Naive thymus-derived CD4-positive, alpha-beta T cell (primary cell): ENCODE data around the gene NYAP2. TPM values are rescaled to one million over a fixed set of nuclear protein-coding genes. Genes with fewer than 3 reads are reported as not detected.

Experiments used
- ATAC-seq: fragments of 150-1000 bp; cut with Tn5 transposase; 2 replicates; pipeline ENCODE4 v1.10.0; 2021; ENCODE audit warnings: mild to moderate bottlenecking, moderate library complexity
- CTCF ChIA-PET: fragments of 350-600 bp; sonication (Branson Sonifier 250); formaldehyde crosslinking; loops from one replicate; lab custom pipeline; 2021; ENCODE audit warnings: antibody characterized with exemption; lab: Charles Lee
- POLR2A ChIA-PET: fragments of 350-600 bp; sonication (Branson Sonifier 250); formaldehyde crosslinking; loops from one replicate; lab custom pipeline; 2021; ENCODE audit warnings: antibody characterized with exemption, inconsistent platforms; lab: Charles Lee
- DNase-seq, 9 donors: peaks; one replicate each; pipeline versions ENCODE4 v3.0.0 to v3.0.0-alpha.2; 2020 to 2022; ENCODE audit warnings: mixed read lengths in 1 of 9
- H3K27ac ChIP-seq: one replicate; pipeline ENCODE4 v1.7.0; 2013; ENCODE audit warnings: mild to moderate bottlenecking, low read depth, low read length, moderate library complexity
- H3K27me3 ChIP-seq, 2 donors: one replicate each; pipeline ENCODE4 v1.7.0; 2013; ENCODE audit warnings: low read length in 2 of 2, mild to moderate bottlenecking in 2 of 2, moderate library complexity in 2 of 2; ENCODE audit not compliant: control insufficient read depth in 2 of 2, insufficient read depth in 2 of 2
- H3K36me3 ChIP-seq, 3 experiments: 1 replicate in 2 of 3; 2 replicates in 1 of 3; pipeline ENCODE4 v1.7.0; 2013; ENCODE audit warnings: low read length in 3 of 3, mild to moderate bottlenecking in 3 of 3, moderate library complexity in 1 of 3; ENCODE audit not compliant: insufficient read depth in 3 of 3, control insufficient read depth in 2 of 3
- H3K4me1 ChIP-seq, 2 donors: one replicate each; pipeline ENCODE4 v1.7.0; 2013; ENCODE audit warnings: low read length in 2 of 2, mild to moderate bottlenecking in 2 of 2, moderate library complexity in 1 of 2; ENCODE audit not compliant: control insufficient read depth in 2 of 2, insufficient read depth in 2 of 2
- H3K4me3 ChIP-seq: 2 replicates; pipeline ENCODE4 v1.7.0; 2013; ENCODE audit warnings: mild to moderate bottlenecking, low read length
- H3K9me3 ChIP-seq, 3 experiments: 1 replicate in 2 of 3; 2 replicates in 1 of 3; pipeline ENCODE4 v1.7.0; 2013; ENCODE audit warnings: low read length in 3 of 3; ENCODE audit not compliant: control insufficient read depth in 2 of 3
- H3K27ac Mint-ChIP-seq, 9 donors: one replicate each; pipeline ENCODE4 v1.8.0; 2020 to 2022; ENCODE audit warnings: mixed read lengths in 9 of 9, mild to moderate bottlenecking in 8 of 9, moderate library complexity in 5 of 9, inconsistent platforms in 2 of 9
- H3K27me3 Mint-ChIP-seq, 5 donors: one replicate each; pipeline ENCODE4 v1.8.0; 2021 to 2022; ENCODE audit warnings: mixed read lengths in 5 of 5, mild to moderate bottlenecking in 1 of 5
- H3K36me3 Mint-ChIP-seq, 5 donors: one replicate each; pipeline ENCODE4 v1.8.0; 2020 to 2022; ENCODE audit warnings: mixed read lengths in 5 of 5, mild to moderate bottlenecking in 3 of 5, inconsistent platforms in 1 of 5
- H3K4me1 Mint-ChIP-seq, 7 donors: one replicate each; pipeline ENCODE4 v1.8.0; 2020 to 2022; ENCODE audit warnings: mixed read lengths in 7 of 7, mild to moderate bottlenecking in 3 of 7, inconsistent platforms in 1 of 7
- H3K4me3 Mint-ChIP-seq, 10 donors: one replicate each; pipeline ENCODE4 v1.8.0; 2020 to 2022; ENCODE audit warnings: mild to moderate bottlenecking in 10 of 10, mixed read lengths in 10 of 10, moderate library complexity in 6 of 10, inconsistent platforms in 2 of 10
- H3K9me3 Mint-ChIP-seq, 11 donors: one replicate each; pipeline ENCODE4 v1.8.0; 2020 to 2022; ENCODE audit warnings: mixed read lengths in 11 of 11, mild to moderate bottlenecking in 4 of 11, inconsistent platforms in 1 of 11, moderate library complexity in 1 of 11
- intact Hi-C, 2 donors: fragments of 100-400 bp; cut with micrococcal nuclease; formaldehyde crosslinking; loops; one replicate each; pipeline ENCODE4 v1.15.1; 2023
- polyA plus RNA-seq, 2 donors: library from polyadenylated mRNA; unstranded; fragments of 300-500 nt; fragmentation: Illumina TruSeq; gene quantifications; one replicate each; pipeline ENCODE4 v1.2.3, GENCODE V29; 2021
- total RNA-seq, 6 experiments: library from RNA in 5 of 6; stranded (reverse) in 5 of 6; gene quantifications; 1 replicate in 5 of 6; 2 replicates in 1 of 6; pipeline ENCODE4 v1.2.3 and lab custom pipeline; 2021 to 2026

The NYAP2 gene
- total and polyA plus RNA-seq, 7 experiments from 2014 or later = 0.17 TPM; not detected in 6

DNA sequence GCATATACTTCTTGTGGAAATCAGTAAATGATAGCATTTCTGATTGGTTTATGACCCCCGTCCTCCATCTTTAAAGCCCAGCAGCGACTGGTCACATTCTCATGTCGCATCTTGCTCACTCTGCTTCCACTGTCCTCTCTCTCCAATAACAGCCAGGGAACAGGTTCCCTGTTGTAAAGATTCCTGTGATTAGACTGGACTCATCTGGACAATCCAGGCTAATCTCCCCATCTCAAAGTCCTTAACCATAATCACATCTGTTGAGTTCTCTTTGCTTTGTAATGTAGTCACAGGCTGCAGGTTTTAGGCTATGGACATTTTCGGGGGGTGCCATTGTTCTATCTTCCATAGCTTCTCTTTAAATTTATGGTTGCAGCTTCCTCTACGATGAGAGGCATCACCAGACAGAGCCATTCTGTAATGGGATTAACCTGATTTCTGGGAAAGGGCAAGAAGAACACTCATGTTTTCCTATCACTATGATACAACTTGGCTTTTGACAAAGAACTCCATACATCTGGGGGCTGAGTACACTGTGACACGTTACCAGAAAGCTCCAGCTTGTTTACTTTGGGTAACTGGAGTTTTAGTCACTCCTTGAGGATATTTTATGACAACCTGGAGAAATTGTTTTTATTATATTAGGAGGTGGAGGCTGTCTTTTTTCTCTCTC lies 159.0 kb downstream of the NYAP2 start:
- Histone ChIP-seq H3K4me1 (no peaks in the 10 kb centered on the region), H3K36me3 (no peaks in the 10 kb centered on the region), H3K4me3 (no peak overlapping the region), H3K27ac (no peak overlapping the region), H3K9me3 (no peaks in the 10 kb centered on the region), H3K27me3 (no peaks in the 10 kb centered on the region)
- ChIA-PET CTCF (no interaction called here), POLR2A (no interaction called here)
- no peak overlapping the region for H3K4me3 Mint-ChIP-seq
- DNase-seq (no peak), ATAC-seq (no peak)
- intact Hi-C loops = no loop called here
- no peaks in the 10 kb centered on the region for H3K9me3 Mint-ChIP-seq
- no peaks in the 10 kb centered on the region for H3K4me1 Mint-ChIP-seq
- H3K36me3 Mint-ChIP-seq = no peaks in the 10 kb centered on the region
- H3K27ac Mint-ChIP-seq = no peak overlapping the region
- H3K27me3 Mint-ChIP-seq = peaks cover 7 to 46% (median 29%) of the 10 kb centered on the region in 5 donors

- Histone ChIP-seq H3K27ac (no peak overlapping the region), H3K36me3 (no peaks in the 10 kb centered on the region), H3K9me3 (no peaks in the 10 kb centered on the region), H3K4me1 (no peaks in the 10 kb centered on the region), H3K4me3 (no peak overlapping the region), H3K27me3 (no peaks in the 10 kb centered on the region)
- ATAC-seq = no peak
- H3K27me3 Mint-ChIP-seq = peaks cover 7 to 49% (median 31%) of the 10 kb centered on the region in 5 donors
- CTCF ChIA-PET = no interaction called here
- no peaks in the 10 kb centered on the region for H3K36me3 Mint-ChIP-seq
- no peaks in the 10 kb centered on the region for H3K9me3 Mint-ChIP-seq
- intact Hi-C loops = no loop called here
- POLR2A ChIA-PET = no interaction called here
- H3K4me3 Mint-ChIP-seq = no peak overlapping the region
- no peaks in the 10 kb centered on the region for H3K4me1 Mint-ChIP-seq
- no peak for DNase-seq
- H3K27ac Mint-ChIP-seq = no peak overlapping the region
These were observed 159.5 kb downstream of the NYAP2 start for GRCh38 chr2:225559072-225559415.

DNA sequence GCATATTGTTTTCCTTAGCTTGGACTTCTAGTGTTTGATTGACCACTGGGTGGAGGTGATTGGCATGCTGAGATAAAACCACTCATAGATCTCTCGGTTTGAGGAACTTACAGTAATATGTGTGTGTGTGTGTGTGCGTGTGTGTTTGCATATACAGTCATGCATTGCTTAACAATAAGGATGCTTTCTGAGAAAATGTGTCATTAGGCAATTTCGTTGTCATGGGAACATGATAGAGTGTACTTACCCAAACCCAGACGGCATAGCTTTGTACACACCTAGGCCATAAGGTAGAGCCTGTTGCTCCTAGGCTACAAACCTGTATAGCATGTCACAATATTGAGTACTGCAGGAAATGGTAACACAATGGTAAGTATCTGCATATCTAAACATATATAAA lies 167.3 kb downstream of the NYAP2 start:
- Mint-ChIP-seq H3K27me3 (peaks cover 9 to 38% (median 28%) of the 10 kb centered on the region in 5 donors), H3K9me3 (peaks cover 0 to 3% (median 2%) of the 10 kb centered on the region in 11 donors), H3K27ac (no peak overlapping the region), H3K36me3 (peaks cover 0 to 2% (median 0%) of the 10 kb centered on the region in 5 donors), H3K4me1 (no peaks in the 10 kb centered on the region), H3K4me3 (no peak overlapping the region)
- Histone ChIP-seq H3K27ac (no peak overlapping the region), H3K36me3 (no peaks in the 10 kb centered on the region), H3K4me1 (no peaks in the 10 kb centered on the region), H3K4me3 (no peak overlapping the region), H3K27me3 (no peaks in the 10 kb centered on the region), H3K9me3 (no peaks in the 10 kb centered on the region)
- POLR2A ChIA-PET = no interaction called here
- ATAC-seq (no peak), DNase-seq (no peak)
- intact Hi-C loops = no loop called here
- CTCF ChIA-PET = no interaction called here

- no peak overlapping the region for H3K4me3 ChIP-seq
- ATAC-seq (no peak), DNase-seq (no peak)
- peaks cover 0 to 8% (median 5%) of the 10 kb centered on the region in 11 donors for H3K9me3 Mint-ChIP-seq
- H3K27ac Mint-ChIP-seq = no peak overlapping the region
- no peaks in the 10 kb centered on the region for H3K4me1 Mint-ChIP-seq
- H3K27ac ChIP-seq = no peak overlapping the region
- ChIA-PET POLR2A (no interaction called here), CTCF (no interaction called here)
- no peaks in the 10 kb centered on the region for H3K36me3 ChIP-seq
- H3K4me1 ChIP-seq = no peaks in the 10 kb centered on the region
- intact Hi-C loops = no loop called here
- H3K27me3 ChIP-seq = no peaks in the 10 kb centered on the region
- H3K27me3 Mint-ChIP-seq = peaks cover 6 to 40% (median 28%) of the 10 kb centered on the region in 5 donors
- no peak overlapping the region for H3K4me3 Mint-ChIP-seq
- H3K36me3 Mint-ChIP-seq = peaks cover 0 to 4% (median 0%) of the 10 kb centered on the region in 5 donors
- no peaks in the 10 kb centered on the region for H3K9me3 ChIP-seq
These were observed 170.5 kb downstream of the NYAP2 start for GRCh38 chr2:225569995-225570394.

GRCh38 chr2:225573603-225574002 lies 174.1 kb downstream of the NYAP2 start:
- Histone ChIP-seq H3K4me1 (no peaks in the 10 kb centered on the region), H3K27me3 (no peaks in the 10 kb centered on the region), H3K27ac (no peak overlapping the region), H3K9me3 (no peaks in the 10 kb centered on the region), H3K36me3 (no peaks in the 10 kb centered on the region), H3K4me3 (no peak overlapping the region)
- ATAC-seq (no peak), DNase-seq (no peak)
- no peak overlapping the region for H3K4me3 Mint-ChIP-seq
- ChIA-PET CTCF (interaction anchor here (0.6 kb wide), 1 partner anchor 310 kb away, joined by 3 read pairs; no protein-coding TSS in a partner anchor), POLR2A (no interaction called here)
- H3K27me3 Mint-ChIP-seq = peaks cover 13 to 38% (median 23%) of the 10 kb centered on the region in 5 donors
- H3K9me3 Mint-ChIP-seq = peaks cover 0 to 8% (median 5%) of the 10 kb centered on the region in 11 donors
- H3K36me3 Mint-ChIP-seq = peaks cover 0 to 4% (median 0%) of the 10 kb centered on the region in 5 donors
- intact Hi-C loops = no loop called here
- H3K4me1 Mint-ChIP-seq = no peaks in the 10 kb centered on the region
- no peak overlapping the region for H3K27ac Mint-ChIP-seq

- Mint-ChIP-seq H3K36me3 (peaks cover 0 to 4% (median 0%) of the 10 kb centered on the region in 5 donors), H3K9me3 (peaks cover 0 to 8% (median 5%) of the 10 kb centered on the region in 11 donors), H3K27me3 (peaks cover 11 to 43% (median 29%) of the 10 kb centered on the region in 5 donors), H3K4me3 (no peak overlapping the region), H3K27ac (no peak overlapping the region), H3K4me1 (no peaks in the 10 kb centered on the region)
- H3K4me3 ChIP-seq = no peak overlapping the region
- ChIA-PET POLR2A (no interaction called here), CTCF (interaction anchor here (0.7 kb wide), 1 partner anchor 1236 kb away, joined by 3 read pairs; no protein-coding TSS in a partner anchor)
- ATAC-seq (no peak), DNase-seq (no peak)
- no peaks in the 10 kb centered on the region for H3K27me3 ChIP-seq
- intact Hi-C loops = no loop called here
- no peak overlapping the region for H3K27ac ChIP-seq
- H3K36me3 ChIP-seq = no peaks in the 10 kb centered on the region
- no peaks in the 10 kb centered on the region for H3K4me1 ChIP-seq
- H3K9me3 ChIP-seq = no peaks in the 10 kb centered on the region
These were observed 175.2 kb downstream of the NYAP2 start for GRCh38 chr2:225574582-225575138.

DNA sequence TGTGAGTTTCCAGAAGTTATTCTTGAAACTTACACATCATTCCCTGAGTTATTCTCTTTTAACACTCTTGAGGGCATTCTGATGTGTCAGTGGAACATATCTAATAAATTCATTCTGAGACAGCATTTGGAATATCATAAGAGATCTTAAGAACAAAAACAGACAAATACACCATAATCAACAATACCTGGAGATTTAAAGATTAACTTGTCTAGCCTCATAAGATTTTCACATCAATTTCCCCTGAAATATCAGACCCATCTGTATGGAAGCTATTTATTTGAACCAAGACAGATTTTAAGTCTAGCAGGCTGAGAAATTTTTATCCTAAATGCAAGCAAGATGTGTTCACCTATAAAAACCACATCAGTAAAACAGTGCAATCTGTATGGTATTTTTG lies 181.6 kb downstream of the NYAP2 start:
- POLR2A ChIA-PET = no interaction called here
- intact Hi-C loops = no loop called here
- Mint-ChIP-seq H3K9me3 (no peaks in the 10 kb centered on the region), H3K27ac (no peak overlapping the region), H3K4me3 (no peak overlapping the region), H3K4me1 (no peaks in the 10 kb centered on the region), H3K36me3 (no peaks in the 10 kb centered on the region), H3K27me3 (peaks cover 8 to 27% (median 25%) of the 10 kb centered on the region in 5 donors)
- no peaks in the 10 kb centered on the region for H3K36me3 ChIP-seq
- no peaks in the 10 kb centered on the region for H3K4me1 ChIP-seq
- H3K9me3 ChIP-seq = no peaks in the 10 kb centered on the region
- no peak overlapping the region for H3K27ac ChIP-seq
- H3K27me3 ChIP-seq = no peaks in the 10 kb centered on the region
- CTCF ChIA-PET = no interaction called here
- no peak for DNase-seq
- H3K4me3 ChIP-seq = no peak overlapping the region
- ATAC-seq = no peak
